Panc1 (cell line): Measurements from ENCODE around the gene CBLL2.

Experiments used
- POLR2AphosphoS5 ChIP-seq: IDR thresholded peaks from 2 replicates; pipeline ENCODE4 v1.6.1; 2012; ENCODE audit warnings: mild to moderate bottlenecking, low read depth, low read length, moderate library complexity
- REST ChIP-seq, 2 experiments: IDR thresholded peaks; 2 replicates each; pipeline ENCODE4 v1.6.1; 2011 to 2012; ENCODE audit warnings: low read depth in 2 of 2, control low read depth in 1 of 2, low read length in 1 of 2, mild to moderate bottlenecking in 1 of 2, moderate library complexity in 1 of 2; ENCODE audit not compliant: insufficient read depth in 1 of 2

- TF ChIP-seq REST (IDR thresholded peaks at IDR 0.05; ENCODE audit: insufficient read depth in 1 of 2, low read depth in 2 of 2, low read length in 1 of 2) (no peak), POLR2AphosphoS5 (no peak)
These were observed 24.3 kb upstream of the CBLL2 start for GRCh38 chrX:22248401-22248800.
